GM21737 (cell line): ENCODE measurements around the gene TSFM.

ENCODE experiments used
- ATAC-seq: cut with Tn5 transposase; IDR thresholded peaks from one replicate; pipeline ENCODE4 v1.9.1; 2021; ENCODE audit warnings: mild to moderate bottlenecking, moderate library complexity; ENCODE audit not compliant: unreplicated experiment

Gene TSFM

DNA sequence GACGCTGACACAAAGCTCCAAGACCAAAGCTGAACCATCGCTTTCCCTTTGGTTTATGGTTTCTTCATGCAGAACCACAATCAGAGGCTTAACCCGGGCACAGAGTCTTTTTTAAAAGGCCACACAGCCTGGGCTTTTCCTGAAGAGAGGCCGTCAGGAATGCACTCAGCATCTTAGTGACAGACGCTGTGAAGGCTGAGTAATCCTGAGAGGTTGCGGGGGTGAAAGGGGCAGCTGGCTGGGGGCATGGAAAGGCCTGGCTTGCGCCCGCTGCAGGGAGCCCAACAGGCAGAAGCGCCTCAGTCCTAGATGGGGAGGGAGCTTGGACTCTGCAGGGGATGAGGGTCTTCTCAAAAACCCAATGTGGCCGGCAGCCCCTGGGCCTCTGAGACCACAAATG lies 50.4 kb downstream of the TSFM start:
- no peak for ATAC-seq

DNA sequence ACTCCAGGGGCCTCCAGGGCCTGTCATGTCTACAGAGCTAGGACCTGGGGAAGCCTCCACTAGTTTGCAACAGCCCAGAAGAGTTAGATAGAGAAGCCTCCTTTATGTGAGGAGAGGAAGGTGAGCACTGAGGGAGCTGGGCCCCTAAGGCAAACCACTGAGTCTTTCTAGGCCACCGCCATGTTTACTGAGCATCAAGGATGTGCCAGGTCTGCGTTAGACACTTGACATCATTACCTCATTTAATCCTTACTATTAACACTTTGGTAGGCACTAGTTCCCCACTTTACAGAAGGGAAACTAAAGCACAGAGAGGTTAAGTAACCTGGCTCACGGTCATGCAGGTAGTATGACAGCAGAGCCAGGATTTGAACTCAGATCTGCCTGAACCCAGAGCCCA lies 51.1 kb downstream of the TSFM start:
- no peak for ATAC-seq

DNA sequence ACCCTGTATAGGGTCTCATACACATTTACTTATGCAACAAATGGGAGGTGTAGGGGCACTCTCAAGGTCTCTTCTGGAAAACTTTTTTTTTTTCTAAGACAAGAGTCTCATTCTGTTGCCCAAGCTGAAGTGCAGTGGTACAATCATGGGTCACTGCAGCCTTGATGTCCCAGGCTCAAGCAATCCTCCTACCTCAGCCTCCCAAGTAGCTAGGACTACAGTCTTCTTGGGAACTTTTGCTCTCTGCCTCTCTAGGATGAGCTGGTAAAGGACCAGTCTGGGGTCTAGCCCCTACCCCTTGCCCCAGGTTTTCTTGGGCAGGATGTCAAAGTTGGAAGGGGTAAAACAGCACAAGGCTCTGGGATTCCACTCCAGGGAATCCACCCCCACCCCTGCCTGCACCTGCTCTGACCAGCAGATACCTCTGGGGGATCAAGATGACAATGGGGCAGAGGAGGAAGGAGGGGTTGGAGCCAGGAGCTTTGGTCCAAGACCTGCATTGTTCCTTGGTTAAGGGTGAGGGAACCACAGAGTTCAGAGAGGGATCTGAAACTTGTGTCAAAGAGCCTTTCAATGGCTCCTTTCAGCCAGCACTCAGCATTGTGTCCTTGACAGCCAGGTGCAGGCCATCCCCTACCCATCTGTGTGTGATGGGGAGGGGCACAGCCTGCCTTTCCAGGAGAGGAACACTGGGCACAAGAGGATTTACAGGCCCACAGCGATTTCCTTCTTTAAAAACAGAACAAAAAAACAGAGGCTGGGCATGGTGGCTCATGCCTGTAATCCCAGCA lies 51.7 kb downstream of the TSFM start:
- no peak for ATAC-seq

DNA sequence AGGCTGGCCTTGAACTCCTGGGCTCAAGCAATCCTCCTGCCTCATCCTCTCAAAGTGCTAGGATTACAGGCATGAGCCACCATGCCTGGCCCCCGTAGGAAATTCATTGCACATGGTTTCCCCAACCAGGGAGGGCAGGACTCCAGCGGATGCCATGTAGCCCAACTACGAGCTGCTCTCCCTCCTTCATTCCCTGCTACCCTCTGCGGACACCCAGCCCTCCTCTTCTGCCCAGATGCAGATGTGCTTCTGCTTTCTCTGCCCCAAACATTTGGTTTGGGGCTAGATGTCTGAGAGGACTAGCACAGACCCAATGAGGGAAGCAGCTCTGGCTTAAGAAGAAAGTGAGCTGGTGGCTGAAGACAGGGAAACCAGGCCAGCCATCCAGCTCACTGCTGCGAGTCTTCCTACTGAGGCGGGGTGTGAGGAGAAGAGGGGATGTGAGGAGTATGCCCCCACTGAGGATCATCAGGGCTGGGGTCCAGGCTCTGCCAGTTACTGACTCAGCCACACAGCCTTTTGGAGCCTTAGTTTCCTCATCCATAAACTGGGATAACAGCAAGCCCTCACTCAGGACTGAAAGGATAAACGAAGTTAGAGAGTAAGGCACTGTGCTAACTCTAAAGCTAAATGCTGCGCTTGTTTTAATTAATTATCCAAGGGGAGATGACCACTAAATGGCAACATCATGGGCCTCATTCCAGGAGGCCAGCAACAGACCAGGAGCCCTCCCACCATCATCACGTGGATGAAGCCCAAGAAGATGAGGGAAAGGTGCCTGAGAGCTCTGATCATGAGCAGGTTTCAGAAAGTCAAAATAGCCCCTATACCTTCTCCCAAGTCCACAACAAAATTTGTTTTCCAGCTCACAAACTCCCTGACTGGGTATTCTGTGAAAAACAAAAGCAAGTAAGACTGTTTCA lies 53.0 kb downstream of the TSFM start:
- ATAC-seq, result no peak

DNA sequence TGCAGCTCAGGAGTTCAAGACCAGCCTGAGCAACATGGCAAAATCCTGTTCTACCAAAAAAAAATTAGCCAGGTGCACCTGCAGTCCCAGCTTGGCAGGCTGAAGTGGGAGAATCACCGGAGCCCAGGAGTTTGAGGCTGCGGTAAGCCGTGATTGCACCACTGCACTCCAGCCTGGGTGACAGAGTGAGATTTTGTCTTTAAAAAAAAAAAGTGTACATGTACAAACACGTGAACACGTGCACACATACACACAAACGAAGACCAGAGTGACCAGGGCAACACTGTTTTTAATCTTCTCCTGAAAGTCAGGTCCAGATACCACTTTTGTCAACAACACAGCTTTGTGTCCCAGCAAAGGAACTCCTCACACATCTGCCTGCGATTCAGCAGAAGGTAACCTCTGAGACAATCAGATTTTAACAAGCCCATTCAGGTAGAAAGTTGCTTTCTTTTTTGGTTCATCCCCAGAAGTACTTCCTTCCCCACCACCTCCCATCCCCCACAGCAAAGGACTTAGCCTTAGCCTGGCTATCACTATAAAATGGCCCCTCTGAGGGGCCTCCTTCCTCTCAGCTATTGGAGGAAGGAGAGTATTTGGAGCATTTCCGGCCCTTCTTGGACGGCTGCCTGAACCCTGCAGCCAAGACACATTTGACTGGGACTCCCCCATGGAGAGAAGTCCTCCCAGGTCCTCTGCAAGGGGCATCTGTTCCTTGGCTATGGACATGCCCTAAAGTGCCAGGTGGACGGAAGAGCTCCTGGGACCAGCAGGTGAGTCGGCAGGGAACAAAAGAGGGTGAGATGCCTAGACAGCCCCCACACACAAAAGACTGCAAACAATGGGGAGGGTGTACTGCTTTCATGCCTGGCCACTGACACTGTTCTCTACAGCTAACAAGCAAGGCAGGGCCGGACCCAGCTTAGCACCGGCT lies 54.1 kb downstream of the TSFM start:
- ATAC-seq, result peak; percentile 51

DNA sequence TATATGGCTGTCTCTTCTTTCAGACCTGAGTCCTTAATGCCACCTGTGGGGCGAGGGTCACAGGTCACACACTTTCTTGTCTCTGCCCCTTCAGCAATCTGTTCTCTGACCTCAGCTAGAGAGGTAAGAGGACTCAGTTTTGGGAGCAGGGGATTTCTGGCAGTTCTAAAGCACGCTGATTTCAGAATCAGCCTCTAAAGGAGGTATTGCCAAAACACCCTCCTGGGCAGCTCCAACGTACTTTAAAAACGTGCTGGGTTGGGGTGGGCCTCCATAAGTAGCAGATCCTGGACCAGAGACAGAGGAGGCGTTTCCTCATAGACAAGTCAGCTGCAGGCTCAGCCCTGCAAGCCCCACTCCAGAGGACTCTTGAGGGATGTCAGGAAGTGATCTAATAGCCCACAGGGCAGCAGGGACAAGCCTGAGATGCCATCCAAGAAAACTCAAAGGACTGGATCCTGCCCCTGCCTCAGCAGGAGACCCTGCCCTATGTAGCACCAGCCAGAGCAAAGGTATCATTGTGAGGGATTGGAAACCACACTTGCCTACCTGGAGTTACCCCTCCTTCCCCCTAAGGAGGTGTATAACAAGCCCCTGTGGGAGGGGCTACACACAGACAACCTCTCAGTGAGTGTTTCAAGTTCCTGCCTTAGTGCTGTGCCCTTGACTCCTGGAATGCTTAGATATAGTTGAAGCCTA lies 55.4 kb downstream of the TSFM start:
- no peak for ATAC-seq

DNA sequence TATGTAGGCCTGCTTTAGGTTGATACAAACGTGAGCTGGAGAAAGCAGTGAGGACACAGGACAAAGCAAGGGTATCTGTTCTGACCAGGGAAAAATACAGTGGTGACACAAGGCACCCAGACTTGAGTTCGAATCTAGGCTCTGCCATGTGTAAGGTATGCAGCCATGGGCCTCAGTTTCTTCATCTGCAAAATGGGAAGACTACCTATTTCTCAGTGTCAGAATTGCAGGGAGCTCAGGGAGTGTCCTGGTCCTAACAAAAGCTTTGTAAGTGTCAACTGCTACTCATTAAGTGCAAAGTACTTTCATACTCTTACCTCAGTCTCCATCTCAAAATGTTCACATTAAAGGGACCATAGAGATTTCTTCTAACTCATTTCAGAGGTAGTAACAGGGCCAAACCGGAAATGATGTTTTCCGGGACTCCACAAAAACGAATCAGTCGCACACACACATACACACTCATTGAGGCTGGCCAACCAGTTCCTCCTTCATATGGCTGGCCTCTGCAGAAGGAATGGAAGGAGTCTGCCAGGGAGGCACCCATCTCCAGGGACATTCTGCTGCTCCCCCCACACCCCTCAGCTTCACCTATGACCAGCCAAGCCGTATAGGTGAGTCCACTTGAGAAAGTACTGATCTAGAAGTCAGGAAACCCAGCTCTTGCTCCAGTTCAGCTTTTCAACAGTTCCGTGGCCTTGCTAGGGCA lies 56.2 kb downstream of the TSFM start:
- no peak for ATAC-seq

DNA sequence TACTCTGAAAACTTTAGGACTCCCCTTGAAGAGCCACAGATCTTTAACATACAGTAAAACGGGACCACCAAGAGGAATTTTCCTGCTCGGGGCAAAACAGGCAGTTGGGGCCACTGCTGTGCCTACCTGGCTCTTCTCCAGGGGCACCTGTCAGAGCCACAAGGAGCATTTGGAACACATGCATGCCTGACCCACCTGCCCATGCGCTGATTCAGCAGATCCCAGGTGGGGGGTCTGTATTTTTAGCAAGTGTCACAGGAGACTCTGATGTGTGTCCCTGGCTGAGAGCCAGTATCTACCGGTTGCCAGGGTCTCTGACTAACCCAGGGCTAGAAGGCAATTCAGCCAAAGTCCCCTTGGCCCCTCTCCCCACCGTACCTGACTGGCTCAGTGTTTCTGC lies 57.4 kb downstream of the TSFM start:
- ATAC-seq, result no peak

DNA sequence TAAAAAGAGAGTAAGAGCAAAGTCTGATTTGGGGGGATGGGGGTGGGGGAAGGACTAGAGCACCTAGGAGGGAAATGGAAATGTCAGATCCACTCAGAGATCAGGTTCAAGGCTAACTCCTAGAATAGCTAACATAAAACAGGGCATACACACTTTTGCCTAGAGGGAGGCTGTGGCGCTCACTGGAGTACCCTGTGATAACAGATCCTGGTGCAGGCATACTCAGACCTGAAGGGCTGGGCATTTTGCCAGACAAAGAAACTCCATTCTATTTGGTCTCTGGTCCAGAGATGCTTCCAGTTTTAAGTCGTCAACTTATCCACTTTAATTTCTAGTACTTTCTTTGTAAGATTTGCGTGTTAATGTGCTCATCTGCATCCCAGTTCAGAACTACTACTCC lies 58.1 kb downstream of the TSFM start:
- no peak for ATAC-seq

DNA sequence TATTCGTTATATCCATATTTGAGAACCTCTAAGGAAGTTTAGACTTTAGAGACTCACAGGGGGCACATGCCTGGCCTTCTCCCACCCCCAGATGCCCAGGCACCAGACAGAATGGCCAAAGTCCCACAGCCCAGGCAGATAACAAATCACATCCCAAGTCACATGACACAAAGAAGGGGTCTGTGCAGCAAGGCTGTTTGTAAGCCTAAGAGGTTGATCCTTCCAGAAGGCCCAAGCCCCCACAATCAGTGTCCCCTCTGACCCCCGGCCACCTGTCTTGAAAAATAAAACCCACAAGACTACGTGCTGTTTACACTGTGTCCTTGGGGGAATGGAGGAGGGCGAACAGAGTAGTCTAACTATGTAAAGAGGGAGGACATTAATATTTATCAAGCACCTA lies 58.9 kb downstream of the TSFM start:
- no peak for ATAC-seq

DNA sequence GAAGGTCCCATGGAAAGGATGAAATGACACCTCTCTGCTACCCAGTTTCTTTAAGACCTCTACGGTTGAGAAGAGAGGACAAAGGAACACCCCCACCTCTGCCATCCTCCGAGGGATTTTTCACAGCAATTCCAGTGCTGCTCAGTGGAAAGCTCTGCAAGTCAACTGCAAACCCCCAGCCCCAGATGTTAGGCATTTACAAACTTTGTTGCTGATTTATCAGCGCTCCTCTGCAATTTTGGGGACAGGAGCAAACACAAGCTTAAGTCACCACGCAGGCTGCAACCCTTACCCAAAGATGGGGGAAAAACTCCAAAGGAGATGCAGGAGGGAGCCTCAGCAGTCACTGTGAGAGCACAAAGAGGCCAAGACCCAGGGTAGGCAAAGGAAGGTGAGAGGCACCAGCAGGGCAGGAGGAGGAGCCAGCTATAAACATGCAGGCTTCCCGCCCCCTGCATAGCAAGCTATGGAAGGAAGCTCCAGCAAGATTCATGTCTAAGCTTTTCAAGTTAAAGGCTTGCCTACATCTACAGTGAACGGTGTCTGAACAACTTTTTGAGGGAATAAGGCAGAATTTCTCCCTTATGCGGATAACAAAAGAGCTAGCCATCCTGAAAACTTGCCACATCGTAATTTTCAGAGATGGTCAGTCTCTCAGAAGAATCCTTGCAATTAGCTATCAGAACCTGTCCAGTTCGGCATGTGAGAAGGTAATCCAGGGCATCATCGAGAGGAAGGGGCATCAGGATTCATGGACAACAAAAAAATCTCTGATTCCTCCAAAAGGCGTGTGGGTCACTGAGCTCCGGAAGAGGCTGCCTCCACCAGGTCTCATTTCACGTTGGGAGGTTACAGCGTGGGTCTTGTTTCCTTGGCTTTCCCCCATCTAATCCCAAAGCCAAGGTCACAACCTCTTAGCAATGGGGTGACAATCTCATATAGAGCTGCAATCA lies 60.0 kb downstream of the TSFM start:
- ATAC-seq, result no peak

DNA sequence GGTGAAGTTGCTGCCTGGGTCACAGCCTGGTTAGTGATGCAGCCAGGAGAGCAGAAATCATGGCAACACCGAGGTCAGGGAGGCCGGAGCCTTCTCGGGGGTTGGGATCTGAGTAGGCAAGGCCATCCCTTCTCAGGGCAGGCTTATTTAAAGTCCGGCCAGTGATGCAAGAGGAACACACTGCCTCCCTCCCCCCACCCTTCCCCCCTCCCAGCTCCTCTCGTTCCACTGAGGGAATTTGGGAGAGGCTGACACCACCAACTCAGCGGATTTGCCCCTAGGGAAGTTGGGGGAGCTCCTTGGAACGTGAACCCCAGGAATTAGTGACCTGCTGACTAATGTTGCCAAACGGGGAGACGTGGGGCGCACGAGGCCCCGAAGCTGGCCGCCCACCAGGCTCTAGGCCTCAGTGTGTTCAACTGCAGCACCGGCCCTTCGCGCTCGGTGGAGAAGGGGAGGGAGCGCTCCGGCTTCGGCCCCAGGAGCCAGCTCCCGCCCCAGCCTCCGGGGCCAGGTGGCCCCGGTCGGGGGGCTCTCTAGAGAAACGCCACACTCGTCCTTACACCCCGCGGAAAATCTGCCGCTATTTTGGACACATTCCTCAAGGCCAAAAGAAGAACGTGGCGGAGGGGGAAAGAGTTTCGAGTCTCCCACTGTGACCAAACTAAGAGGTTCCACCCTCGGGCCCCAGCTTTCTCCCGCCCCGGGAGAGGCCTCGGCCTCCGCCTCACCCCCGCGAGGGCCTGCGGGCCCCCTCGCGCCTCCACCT lies 62.3 kb downstream of the TSFM start:
- peak; percentile 14 for ATAC-seq

DNA sequence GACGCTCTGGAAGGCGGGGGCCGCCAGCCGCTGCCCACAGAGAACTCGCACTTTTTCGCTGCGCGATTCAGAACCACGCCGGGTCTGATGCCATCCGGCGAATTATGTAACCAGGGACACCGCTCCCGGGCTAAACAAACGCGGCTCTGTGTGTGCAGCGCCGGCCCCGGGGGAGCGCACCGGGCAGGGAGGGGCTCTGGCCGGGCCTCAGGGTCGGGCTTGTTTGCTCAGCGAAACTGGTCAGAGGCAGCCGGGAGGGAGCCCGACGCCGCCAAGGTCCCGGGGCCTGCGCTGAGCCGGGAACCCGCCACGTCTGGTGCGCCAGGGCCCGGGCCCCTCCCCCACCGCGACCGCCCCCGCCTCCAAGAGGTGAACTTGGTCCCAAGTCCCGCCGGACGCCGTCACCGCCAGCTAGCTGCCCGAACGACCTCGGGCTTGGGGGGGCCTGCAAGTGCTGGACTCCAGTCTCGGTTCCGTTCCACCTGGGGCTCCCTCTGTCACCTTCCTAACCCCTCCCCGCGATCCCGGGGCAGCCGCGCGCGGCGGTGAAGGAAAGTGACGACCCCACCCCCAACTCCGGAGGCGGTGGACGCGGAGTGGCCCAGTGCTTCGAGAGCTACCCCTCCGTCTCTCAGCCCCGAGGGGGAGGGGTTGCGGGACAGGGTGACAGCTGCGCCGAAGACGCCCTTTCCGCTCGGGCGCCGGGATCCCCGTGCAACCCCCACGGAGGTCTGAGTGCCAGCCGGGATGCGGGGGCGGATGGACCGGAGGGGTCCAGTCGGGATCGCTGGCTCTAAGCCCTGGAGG lies 63.1 kb downstream of the TSFM start:
- ATAC-seq, result peak; percentile 35

DNA sequence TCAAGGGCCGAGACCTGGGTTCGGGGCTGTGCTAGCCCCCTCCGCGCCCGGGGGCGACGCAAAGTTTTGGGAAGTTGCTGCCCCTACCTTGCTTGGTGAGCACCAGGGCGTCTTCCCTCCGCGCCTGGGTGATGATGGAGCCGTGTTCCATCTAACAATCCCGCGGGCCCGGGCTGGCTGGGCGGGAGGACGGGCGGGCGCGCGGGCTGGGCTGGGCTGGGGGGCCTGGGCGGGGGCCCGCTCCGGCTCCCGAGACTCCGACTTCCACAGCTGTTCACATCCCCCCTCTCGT lies 63.6 kb downstream of the TSFM start:
- ATAC-seq, result no peak

DNA sequence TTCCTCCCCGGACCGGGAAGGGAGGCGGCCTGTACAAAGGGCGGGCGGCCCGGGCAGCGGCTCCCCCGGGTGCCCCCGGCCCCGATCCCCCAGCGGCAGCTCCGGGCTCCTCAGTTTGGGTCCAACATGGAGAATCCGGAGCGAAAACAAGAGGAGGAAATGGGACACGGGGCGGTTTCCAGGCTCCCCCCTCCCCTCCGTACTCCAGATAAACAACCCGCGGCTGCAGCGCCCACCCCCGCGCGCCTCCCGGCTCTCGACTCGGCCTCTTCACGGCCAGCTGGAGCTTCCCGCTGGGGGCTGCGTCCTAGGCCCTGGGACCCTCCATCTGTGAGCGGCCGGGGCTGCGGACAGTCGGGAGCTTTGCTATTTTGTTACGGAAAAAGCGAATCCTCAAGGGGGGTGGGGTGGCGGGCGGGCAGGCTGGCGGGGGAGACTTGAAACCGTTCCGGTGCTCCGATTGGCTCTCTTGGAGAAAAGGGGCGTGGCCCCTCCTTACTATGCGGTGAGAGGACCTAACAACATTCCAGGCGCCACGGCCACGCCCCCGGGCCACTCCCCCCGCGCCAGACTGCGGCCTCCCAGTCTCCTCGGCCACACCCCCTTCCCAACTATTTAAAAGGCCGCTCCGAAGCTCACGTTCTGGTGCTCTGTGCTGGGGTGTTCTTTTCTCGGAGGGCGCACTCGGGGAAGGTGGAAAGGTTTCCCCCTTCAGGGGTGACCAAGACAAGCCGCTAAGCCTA lies 64.2 kb downstream of the TSFM start, which contains the start of gene CTDSP2:
Gene CTDSP2, minus strand, starts transcription at position 153 of the 743 bp plus-strand sequence. CDS start 294 bp downstream, outside the sequence.
- ATAC-seq, result peak; percentile 34
